Gastrocnemius medialis (tissue), 4 donors: ENCODE results near the gene MRPL43. TPM values are rescaled to one million over a fixed set of nuclear protein-coding genes. Genes with fewer than 3 reads are reported as not detected.

Experiments
- ATAC-seq, 2 donors: fragments of 150-250 bp; one replicate each; pipeline ENCODE4 v1.9.1; 2016
- DNase-seq, 2 donors: peaks; one replicate each; pipeline ENCODE4 v3.0.0-alpha.2; 2019
- H3K27ac ChIP-seq, 4 donors: fragments of 200-600 bp; sonication (generic); 1 replicate in 1 of 4; 2 replicates in 3 of 4; pipeline ENCODE4 v1.5.1; 2016 to 2018; ENCODE audit warnings: mild to moderate bottlenecking in 2 of 4, moderate library complexity in 1 of 4
- H3K27me3 ChIP-seq, 3 donors: fragments of 200-600 bp; sonication (generic) in 2 of 3; 1 replicate in 1 of 3; 2 replicates in 2 of 3; pipeline versions ENCODE4 v1.5.1 to v1.6.0; 2016 to 2019; ENCODE audit warnings: mild to moderate bottlenecking in 1 of 3, moderate library complexity in 1 of 3
- H3K36me3 ChIP-seq, 2 donors: fragments of 200-600 bp; sonication (generic) in 1 of 2; one replicate each; pipeline ENCODE4 v1.5.1; 2017 to 2018
- H3K4me1 ChIP-seq, 2 donors: fragments of 200-600 bp; sonication (generic) in 1 of 2; one replicate each; pipeline ENCODE4 v1.5.1; 2016 to 2017; ENCODE audit warnings: mild to moderate bottlenecking in 2 of 2
- H3K4me3 ChIP-seq, 4 donors: fragments of 200-600 bp; sonication (generic) in 3 of 4; 1 replicate in 1 of 4; 2 replicates in 3 of 4; pipeline ENCODE4 v1.5.1; 2016 to 2019; ENCODE audit warnings: mild to moderate bottlenecking in 2 of 4
- H3K9me3 ChIP-seq, 3 donors: fragments of 200-600 bp; sonication (generic) in 2 of 3; 1 replicate in 1 of 3; 2 replicates in 2 of 3; pipeline ENCODE4 v1.5.1; 2016 to 2019
- CTCF ChIP-seq, 5 experiments: fragments of 450-650 bp in 3 of 5; fragments of 200-600 bp in 2 of 5; sonication (generic) in 2 of 5; IDR thresholded peaks in 4 of 5; conservative IDR thresholded peaks in 1 of 5; 1 replicate in 4 of 5; 2 replicates in 1 of 5; pipeline ENCODE4 v1.5.1; 2016 to 2019; ENCODE audit warnings: antibody characterized with exemption in 5 of 5, mild to moderate bottlenecking in 3 of 5, moderate library complexity in 3 of 5
- POLR2A ChIP-seq, 2 donors: fragments of 450-650 bp; IDR thresholded peaks; one replicate each; pipeline ENCODE4 v1.6.1; 2017; ENCODE audit warnings: antibody characterized with exemption in 2 of 2, mild to moderate bottlenecking in 2 of 2, moderate library complexity in 2 of 2
- in situ Hi-C, 4 donors: fragments of 200-750 bp; cut with MboI; loops; one replicate each; pipeline versions ENCODE4 v1.15.0 to v1.8.0; 2017; ENCODE audit warnings: low sequenced_read_pairs in 4 of 4
- intact Hi-C: fragments of 100-400 bp; cut with DNase I; formaldehyde crosslinking; loops from one replicate; pipeline ENCODE4 v1.15.1; 2023; ENCODE audit warnings: low total_unique reads
- total RNA-seq, 4 donors: library from RNA; depleted of rRNA; stranded (reverse); fragments of >200 nt; gene quantifications; one replicate each; pipeline versions ENCODE4 v1.1.0 to v1.2.3, GENCODE V29; 2016

The MRPL43 gene
- total RNA-seq, 4 donors from 2014 or later = 83.3 to 129 (median 92.5) TPM

GRCh38 chr10:101012525-101013364 lies 25.4 kb upstream of the MRPL43 start:
- TF ChIP-seq POLR2A (IDR thresholded peaks at IDR 0.05) (no peak), CTCF (IDR thresholded peaks at IDR 0.05 in 4 of 5, conservative IDR thresholded peaks at IDR 0.05 in 1 of 5) (peak; percentile 61 to 91 (median 89))
- DNase-seq = peak; percentile 60 to 80
- H3K4me1 ChIP-seq = peaks cover 5 to 19% of the 10 kb centered on the region in 2 donors
- intact Hi-C loops = loop anchor here (1.0 kb wide), 1 partner anchor 14 kb away; no protein-coding TSS in a partner anchor
- no peaks in the 10 kb centered on the region for H3K27me3 ChIP-seq
- H3K9me3 ChIP-seq = no peaks in the 10 kb centered on the region
- in situ Hi-C loops = no loop called here
- peak; percentile 86 to 91 for ATAC-seq
- no peak overlapping the region for H3K4me3 ChIP-seq
- H3K36me3 ChIP-seq = no peaks in the 10 kb centered on the region
- H3K27ac ChIP-seq = peak overlapping the region; percentile 2 to 52 (median 44)

GRCh38 chr10:101011517-101012423 lies 24.5 kb upstream of the MRPL43 start:
- no peaks in the 10 kb centered on the region for H3K27me3 ChIP-seq
- no peak for TF ChIP-seq POLR2A (IDR thresholded peaks at IDR 0.05)
- no peak for TF ChIP-seq CTCF (IDR thresholded peaks at IDR 0.05 in 4 of 5, conservative IDR thresholded peaks at IDR 0.05 in 1 of 5)
- H3K4me3 ChIP-seq = no peak overlapping the region
- in situ Hi-C loops (no loop called here), intact Hi-C loops (no loop called here)
- no peak for DNase-seq
- peak overlapping the region in 3 of 4 donors; percentile 39 to 52 (median 50) for H3K27ac ChIP-seq
- no peak for ATAC-seq
- peaks cover 0 to 7% of the 10 kb centered on the region in 2 donors for H3K36me3 ChIP-seq
- peaks cover 8 to 27% of the 10 kb centered on the region in 2 donors for H3K4me1 ChIP-seq
- no peaks in the 10 kb centered on the region for H3K9me3 ChIP-seq

- ATAC-seq (no peak), DNase-seq (no peak)
- in situ Hi-C loops (no loop called here), intact Hi-C loops (no loop called here)
- Histone ChIP-seq H3K36me3 (peaks cover 0 to 20% of the 10 kb centered on the region in 2 donors), H3K4me1 (peaks cover 8 to 27% of the 10 kb centered on the region in 2 donors), H3K4me3 (no peak overlapping the region), H3K27me3 (no peaks in the 10 kb centered on the region), H3K27ac (no peak overlapping the region), H3K9me3 (no peaks in the 10 kb centered on the region)
- TF ChIP-seq POLR2A (IDR thresholded peaks at IDR 0.05) (no peak), CTCF (IDR thresholded peaks at IDR 0.05 in 4 of 5, conservative IDR thresholded peaks at IDR 0.05 in 1 of 5) (no peak)
Observed at GRCh38 chr10:101010329-101010728, 23.0 kb upstream of the MRPL43 start.

GRCh38 chr10:101008823-101009423 lies 21.6 kb upstream of the MRPL43 start:
- in situ Hi-C loops (no loop called here), intact Hi-C loops (no loop called here)
- DNase-seq (no peak), ATAC-seq (no peak)
- Histone ChIP-seq H3K9me3 (no peaks in the 10 kb centered on the region), H3K36me3 (peaks cover 0 to 26% of the 10 kb centered on the region in 2 donors), H3K27me3 (no peaks in the 10 kb centered on the region), H3K4me3 (no peak overlapping the region), H3K4me1 (peaks cover 17 to 34% of the 10 kb centered on the region in 2 donors), H3K27ac (no peak overlapping the region)
- TF ChIP-seq CTCF (IDR thresholded peaks at IDR 0.05 in 4 of 5, conservative IDR thresholded peaks at IDR 0.05 in 1 of 5) (no peak), POLR2A (IDR thresholded peaks at IDR 0.05) (no peak)
